ENCODE measurements around the gene MAP1LC3B2.

DNA sequence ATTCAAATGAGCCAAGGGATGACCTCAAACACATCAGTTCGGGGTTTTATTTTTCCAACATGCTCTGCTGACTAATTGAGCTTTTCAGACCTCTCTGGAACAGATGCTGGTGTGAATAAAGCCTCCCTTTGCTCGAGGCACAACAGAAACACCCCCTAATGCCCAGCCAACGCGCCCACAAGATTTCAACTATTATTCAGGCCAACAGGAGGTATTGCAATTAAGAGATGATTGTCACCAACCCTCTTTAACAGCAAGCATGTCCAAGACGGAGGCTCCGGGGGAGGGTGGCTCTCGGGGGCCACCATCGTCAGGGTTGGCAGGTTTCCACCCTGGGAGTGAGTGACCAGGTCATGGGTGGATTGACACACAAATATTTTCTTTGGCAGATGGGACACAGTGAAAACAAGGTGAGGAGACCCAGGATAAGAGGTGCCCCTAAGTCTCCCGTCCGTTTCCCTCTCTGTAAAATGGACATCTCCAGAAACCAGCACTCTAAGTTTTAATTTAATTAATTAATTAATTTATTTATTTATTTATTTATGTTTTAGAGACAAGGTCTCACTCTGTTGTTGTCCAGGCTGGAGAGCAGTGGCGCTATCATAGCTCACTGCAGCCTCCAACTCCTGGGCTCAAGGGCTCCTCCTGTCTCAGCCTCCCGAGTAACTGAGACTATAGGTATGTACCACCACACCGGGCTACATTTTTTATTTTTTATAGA, 56.1 kb downstream of the MAP1LC3B2 start:
- no peak for TF ChIP-seq CTCF (IDR thresholded peaks at IDR 0.05)
- no peak for TF ChIP-seq POLR2A (IDR thresholded peaks at IDR 0.05)

Data from esophagus squamous epithelium (tissue), 4 donors.